Liver (tissue), 9 donors: ENCODE data around the gene RFTN2. TPM values are rescaled to one million over a fixed set of nuclear protein-coding genes. Genes with fewer than 3 reads are reported as not detected.

ENCODE experiments used
- DNase-seq: peaks from one replicate; pipeline ENCODE4 v3.0.0-alpha.2; 2017; ENCODE audit warnings: low spot score
- H3K27ac ChIP-seq, 2 donors: one replicate each; pipeline ENCODE4 v1.7.0; 2013; ENCODE audit warnings: inconsistent platforms in 2 of 2, low read length in 2 of 2, control low read depth in 1 of 2, low read depth in 1 of 2, mild to moderate bottlenecking in 1 of 2
- H3K27me3 ChIP-seq, 4 donors: one replicate each; pipeline versions ENCODE4 v1.6.1 to v1.7.0; 2013; ENCODE audit warnings: low read length in 3 of 4, inconsistent platforms in 1 of 4, mild to moderate bottlenecking in 1 of 4, moderate library complexity in 1 of 4; ENCODE audit not compliant: control insufficient read depth in 4 of 4, insufficient read depth in 4 of 4
- H3K36me3 ChIP-seq, 4 donors: one replicate each; pipeline versions ENCODE4 v1.6.1 to v1.7.0; 2013; ENCODE audit warnings: low read length in 3 of 4, mild to moderate bottlenecking in 3 of 4, low read depth in 1 of 4, moderate library complexity in 1 of 4; ENCODE audit not compliant: control insufficient read depth in 4 of 4, insufficient read depth in 3 of 4
- H3K4me1 ChIP-seq, 4 donors: one replicate each; pipeline versions ENCODE4 v1.6.1 to v1.7.0; 2013; ENCODE audit warnings: low read length in 3 of 4, mild to moderate bottlenecking in 3 of 4, moderate library complexity in 1 of 4; ENCODE audit not compliant: control insufficient read depth in 4 of 4, insufficient read depth in 4 of 4
- H3K4me3 ChIP-seq, 3 donors: one replicate each; pipeline versions ENCODE4 v1.6.1 to v1.7.0; 2013; ENCODE audit warnings: low read length in 3 of 3, control low read depth in 1 of 3, low read depth in 1 of 3, mild to moderate bottlenecking in 1 of 3
- H3K9ac ChIP-seq, 2 donors: one replicate each; pipeline ENCODE4 v1.7.0; 2013; ENCODE audit warnings: low read length in 2 of 2, mild to moderate bottlenecking in 2 of 2, moderate library complexity in 2 of 2, control low read depth in 1 of 2, low read depth in 1 of 2
- H3K9me3 ChIP-seq, 4 donors: one replicate each; pipeline versions ENCODE4 v1.6.1 to v1.7.0; 2013; ENCODE audit warnings: low read length in 3 of 4; ENCODE audit not compliant: control insufficient read depth in 4 of 4
- EGR1 ChIP-seq, 2 donors: IDR thresholded peaks; 2 replicates each; pipeline ENCODE4 v1.6.1; 2016 to 2018; ENCODE audit warnings: antibody characterized with exemption in 2 of 2, low read depth in 2 of 2
- FOXA1 ChIP-seq: IDR thresholded peaks from 2 replicates; pipeline ENCODE4 v1.6.1; 2016; ENCODE audit warnings: antibody characterized with exemption
- FOXA2 ChIP-seq: IDR thresholded peaks from 2 replicates; pipeline ENCODE4 v1.6.1; 2016; ENCODE audit warnings: antibody characterized with exemption
- GABPA ChIP-seq, 2 donors: IDR thresholded peaks in 1 of 2; conservative IDR thresholded peaks in 1 of 2; 2 replicates each; pipeline ENCODE4 v1.6.1; 2016; ENCODE audit warnings: antibody characterized with exemption in 2 of 2, mild to moderate bottlenecking in 1 of 2, moderate library complexity in 1 of 2
- HNF4A ChIP-seq, 2 donors: conservative IDR thresholded peaks; 2 replicates each; pipeline ENCODE4 v1.6.1; 2016; ENCODE audit warnings: antibody characterized with exemption in 2 of 2, mild to moderate bottlenecking in 2 of 2
- HNF4G ChIP-seq: IDR thresholded peaks from 2 replicates; pipeline ENCODE4 v1.6.1; 2016; ENCODE audit warnings: antibody characterized with exemption
- NR2F2 ChIP-seq: IDR thresholded peaks from 2 replicates; pipeline ENCODE4 v1.6.1; 2016; ENCODE audit warnings: antibody characterized with exemption
- RAD21 ChIP-seq, 2 donors: IDR thresholded peaks; 2 replicates each; pipeline ENCODE4 v1.6.1; 2016; ENCODE audit warnings: antibody characterized with exemption in 2 of 2, mild to moderate bottlenecking in 2 of 2
- SP1 ChIP-seq: IDR thresholded peaks from 2 replicates; pipeline ENCODE4 v1.6.1; 2018; ENCODE audit warnings: antibody characterized with exemption, mild to moderate bottlenecking
- TAF1 ChIP-seq: conservative IDR thresholded peaks from 2 replicates; pipeline ENCODE4 v1.6.1; 2016; ENCODE audit warnings: antibody characterized with exemption, mild to moderate bottlenecking
- WGBS: extraction: QIAGEN DNeasy Blood & Tissue Kit; methylation state at CpG from one replicate; pipeline ENCODE4 v1.1.7; 2013; 5-methylcytosine and 5-hydroxymethylcytosine counted together
- polyA plus RNA-seq, 2 donors: library from polyadenylated mRNA; stranded (reverse) in 1 of 2; unstranded in 1 of 2; fragments of 200-250 nt in 1 of 2; fragments of >200 nt in 1 of 2; fragmentation: Nextera tagmentation in 1 of 2; extraction: Ambion mirVana in 1 of 2; gene quantifications; one replicate each; pipeline versions ENCODE4 v1.2.1 to v1.2.3, GENCODE V29; 2013 to 2015
- total RNA-seq, 2 donors: library from RNA; depleted of rRNA; stranded (reverse); fragments of >200 nt; gene quantifications; one replicate each; pipeline ENCODE4 v1.2.3, GENCODE V29; 2014
- TF ChIP-seq, protein P1 (sequence below): fragments of 150-350 bp; IDR thresholded peaks from 2 replicates; pipeline ENCODE4 v1.5.1; 2017; ENCODE audit warnings: improper control_type of control experiment, low read depth, low read length; ENCODE audit not compliant: missing input control
- TF ChIP-seq, protein P2 (sequence below): IDR thresholded peaks from 2 replicates; pipeline ENCODE4 v1.6.1; 2016; ENCODE audit warnings: antibody characterized with exemption
- TF ChIP-seq, protein P3 (sequence below): IDR thresholded peaks from 2 replicates; pipeline ENCODE4 v1.6.1; 2016; ENCODE audit warnings: antibody characterized with exemption, mild to moderate bottlenecking
- donor health status: healthy.
- donor health status: healthy.
- donor health status: healthy.
- donor health status: healthy.
- donor health status: healthy.

The RFTN2 gene
- total and polyA plus RNA-seq, 4 donors = 0.40 to 4.2 (median 1.2) TPM

DNA sequence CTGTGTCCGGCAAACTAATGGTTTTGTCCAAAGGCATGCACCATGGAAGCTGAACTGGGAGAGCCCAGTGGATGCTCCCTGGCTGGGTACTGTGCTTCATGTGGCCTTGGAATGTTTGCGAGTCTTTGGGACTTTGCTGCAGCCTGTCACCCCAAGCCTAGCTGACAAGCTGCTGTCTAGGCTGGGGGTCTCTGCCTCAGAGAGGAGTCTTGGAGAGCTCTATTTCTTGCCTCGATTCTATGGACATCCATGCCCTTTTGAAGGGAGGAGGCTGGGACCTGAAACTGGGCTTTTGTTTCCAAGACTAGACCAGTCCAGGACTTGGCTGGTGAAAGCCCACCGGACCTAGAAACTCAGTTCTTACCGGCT is 31.4 kb upstream of the RFTN2 start:
- no peak overlapping the region for H3K27ac ChIP-seq
- H3K4me1 ChIP-seq = peaks cover 2 to 34% (median 29%) of the 10 kb centered on the region in 4 donors
- H3K9me3 ChIP-seq = no peaks in the 10 kb centered on the region
- DNase-seq = no peak
- 65% methylated on average over 5 of the region's 5 CpGs for WGBS
- no peaks in the 10 kb centered on the region for H3K36me3 ChIP-seq
- TF ChIP-seq, protein P1, sequence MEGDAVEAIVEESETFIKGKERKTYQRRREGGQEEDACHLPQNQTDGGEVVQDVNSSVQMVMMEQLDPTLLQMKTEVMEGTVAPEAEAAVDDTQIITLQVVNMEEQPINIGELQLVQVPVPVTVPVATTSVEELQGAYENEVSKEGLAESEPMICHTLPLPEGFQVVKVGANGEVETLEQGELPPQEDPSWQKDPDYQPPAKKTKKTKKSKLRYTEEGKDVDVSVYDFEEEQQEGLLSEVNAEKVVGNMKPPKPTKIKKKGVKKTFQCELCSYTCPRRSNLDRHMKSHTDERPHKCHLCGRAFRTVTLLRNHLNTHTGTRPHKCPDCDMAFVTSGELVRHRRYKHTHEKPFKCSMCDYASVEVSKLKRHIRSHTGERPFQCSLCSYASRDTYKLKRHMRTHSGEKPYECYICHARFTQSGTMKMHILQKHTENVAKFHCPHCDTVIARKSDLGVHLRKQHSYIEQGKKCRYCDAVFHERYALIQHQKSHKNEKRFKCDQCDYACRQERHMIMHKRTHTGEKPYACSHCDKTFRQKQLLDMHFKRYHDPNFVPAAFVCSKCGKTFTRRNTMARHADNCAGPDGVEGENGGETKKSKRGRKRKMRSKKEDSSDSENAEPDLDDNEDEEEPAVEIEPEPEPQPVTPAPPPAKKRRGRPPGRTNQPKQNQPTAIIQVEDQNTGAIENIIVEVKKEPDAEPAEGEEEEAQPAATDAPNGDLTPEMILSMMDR = no peak
- TF ChIP-seq, protein P2, sequence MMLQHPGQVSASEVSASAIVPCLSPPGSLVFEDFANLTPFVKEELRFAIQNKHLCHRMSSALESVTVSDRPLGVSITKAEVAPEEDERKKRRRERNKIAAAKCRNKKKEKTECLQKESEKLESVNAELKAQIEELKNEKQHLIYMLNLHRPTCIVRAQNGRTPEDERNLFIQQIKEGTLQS = no peak
- no peak for TF ChIP-seq EGR1 (IDR thresholded peaks at IDR 0.05; ENCODE audit: low read depth in 2 of 2)
- TF ChIP-seq FOXA1 = no peak
- TF ChIP-seq RAD21 (IDR thresholded peaks at IDR 0.05) = no peak
- TF ChIP-seq FOXA2 = no peak
- no peaks in the 10 kb centered on the region for H3K27me3 ChIP-seq
- peak overlapping the region; percentile 2 to 15 for H3K9ac ChIP-seq
- H3K4me3 ChIP-seq = peak overlapping the region; percentile 81 to 96 (median 86)

DNA sequence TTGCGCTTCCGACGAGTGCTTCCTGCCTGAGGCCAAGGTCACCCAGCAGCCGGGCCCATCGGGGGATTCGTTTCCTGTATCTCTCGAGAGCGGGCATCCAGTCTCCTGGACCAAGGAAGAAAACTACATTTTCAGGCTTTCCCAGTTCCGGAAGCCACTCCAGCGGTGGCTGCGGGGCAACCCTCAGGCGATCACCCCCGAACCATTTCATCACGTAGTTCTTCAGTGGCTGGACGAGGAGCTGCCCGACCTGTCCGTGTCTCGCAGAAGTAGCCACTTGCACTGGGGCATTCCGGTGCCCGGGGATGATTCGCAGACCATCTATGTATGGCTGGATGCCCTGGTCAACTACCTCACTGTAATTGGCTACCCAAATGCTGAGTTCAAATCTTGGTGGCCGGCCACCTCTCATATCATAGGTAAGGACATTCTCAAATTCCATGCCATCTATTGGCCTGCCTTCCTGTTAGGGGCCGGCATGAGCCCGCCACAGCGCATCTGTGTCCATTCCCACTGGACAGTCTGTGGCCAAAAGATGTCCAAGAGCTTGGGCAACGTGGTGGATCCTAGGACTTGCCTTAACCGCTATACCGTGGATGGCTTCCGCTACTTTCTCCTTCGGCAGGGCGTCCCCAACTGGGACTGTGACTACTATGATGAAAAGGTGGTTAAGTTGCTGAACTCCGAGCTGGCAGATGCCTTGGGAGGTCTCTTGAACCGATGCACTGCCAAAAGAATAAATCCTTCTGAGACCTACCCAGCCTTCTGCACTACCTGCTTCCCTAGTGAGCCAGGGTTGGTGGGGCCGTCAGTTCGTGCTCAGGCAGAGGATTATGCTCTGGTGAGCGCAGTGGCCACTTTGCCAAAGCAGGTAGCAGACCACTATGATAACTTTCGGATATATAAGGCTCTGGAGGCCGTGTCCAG is 30.8 kb upstream of the RFTN2 start:
- Histone ChIP-seq H3K4me3 (peak overlapping the region; percentile 81 to 96 (median 86)), H3K4me1 (peaks cover 2 to 34% (median 29%) of the 10 kb centered on the region in 4 donors), H3K9ac (peak overlapping the region; percentile 49 to 70), H3K9me3 (no peaks in the 10 kb centered on the region), H3K27ac (peak overlapping the region; percentile 42 to 68), H3K36me3 (no peaks in the 10 kb centered on the region), H3K27me3 (no peaks in the 10 kb centered on the region)
- 20% methylated on average over 38 of the region's 38 CpGs for WGBS
- TF ChIP-seq GABPA (IDR thresholded peaks at IDR 0.05 in 1 of 2, conservative IDR thresholded peaks at IDR 0.05 in 1 of 2) = no peak
- TF ChIP-seq SP1 = no peak
- no peak for TF ChIP-seq HNF4G
- TF ChIP-seq NR2F2 = peak; percentile 32
- TF ChIP-seq HNF4A (conservative IDR thresholded peaks at IDR 0.05) = no peak
- TF ChIP-seq, protein P2 = no peak
- no peak for TF ChIP-seq TAF1
- TF ChIP-seq EGR1 (IDR thresholded peaks at IDR 0.05; ENCODE audit: low read depth in 2 of 2) = no peak
- TF ChIP-seq, protein P3, sequence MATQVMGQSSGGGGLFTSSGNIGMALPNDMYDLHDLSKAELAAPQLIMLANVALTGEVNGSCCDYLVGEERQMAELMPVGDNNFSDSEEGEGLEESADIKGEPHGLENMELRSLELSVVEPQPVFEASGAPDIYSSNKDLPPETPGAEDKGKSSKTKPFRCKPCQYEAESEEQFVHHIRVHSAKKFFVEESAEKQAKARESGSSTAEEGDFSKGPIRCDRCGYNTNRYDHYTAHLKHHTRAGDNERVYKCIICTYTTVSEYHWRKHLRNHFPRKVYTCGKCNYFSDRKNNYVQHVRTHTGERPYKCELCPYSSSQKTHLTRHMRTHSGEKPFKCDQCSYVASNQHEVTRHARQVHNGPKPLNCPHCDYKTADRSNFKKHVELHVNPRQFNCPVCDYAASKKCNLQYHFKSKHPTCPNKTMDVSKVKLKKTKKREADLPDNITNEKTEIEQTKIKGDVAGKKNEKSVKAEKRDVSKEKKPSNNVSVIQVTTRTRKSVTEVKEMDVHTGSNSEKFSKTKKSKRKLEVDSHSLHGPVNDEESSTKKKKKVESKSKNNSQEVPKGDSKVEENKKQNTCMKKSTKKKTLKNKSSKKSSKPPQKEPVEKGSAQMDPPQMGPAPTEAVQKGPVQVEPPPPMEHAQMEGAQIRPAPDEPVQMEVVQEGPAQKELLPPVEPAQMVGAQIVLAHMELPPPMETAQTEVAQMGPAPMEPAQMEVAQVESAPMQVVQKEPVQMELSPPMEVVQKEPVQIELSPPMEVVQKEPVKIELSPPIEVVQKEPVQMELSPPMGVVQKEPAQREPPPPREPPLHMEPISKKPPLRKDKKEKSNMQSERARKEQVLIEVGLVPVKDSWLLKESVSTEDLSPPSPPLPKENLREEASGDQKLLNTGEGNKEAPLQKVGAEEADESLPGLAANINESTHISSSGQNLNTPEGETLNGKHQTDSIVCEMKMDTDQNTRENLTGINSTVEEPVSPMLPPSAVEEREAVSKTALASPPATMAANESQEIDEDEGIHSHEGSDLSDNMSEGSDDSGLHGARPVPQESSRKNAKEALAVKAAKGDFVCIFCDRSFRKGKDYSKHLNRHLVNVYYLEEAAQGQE = no peak
- DNase-seq = peak; percentile 37
